ENCODE measurements around the gene CEP95. TPM values are rescaled to one million over a fixed set of nuclear protein-coding genes. Genes with fewer than 3 reads are reported as not detected.

The CEP95 gene
- total and polyA plus RNA-seq, 2 of the 13 experiments (the other 11 are each of a cell fraction or from before 2014, with no cell fraction given), result 65.9 to 68.8 TPM

- TF ChIP-seq FOXK2 (IDR thresholded peaks at IDR 0.05) (0 out of 2 replicates have a peak, but pooled peaks have one; percentile 31), ZSCAN29 (CRISPR knock-in tag; conservative IDR thresholded peaks at IDR 0.05) (0 out of 2 replicates have a peak, but pooled peaks have one; percentile 34), ZNF235 (CRISPR knock-in tag; IDR thresholded peaks at IDR 0.05; ENCODE audit: borderline replicate concordance) (no peak), ELF1 (CRISPR knock-in tag; IDR thresholded peaks at IDR 0.05) (no peak), JDP2 (CRISPR knock-in tag; IDR thresholded peaks at IDR 0.05; ENCODE audit: borderline replicate concordance) (no peak), ZNF276 (CRISPR knock-in tag; IDR thresholded peaks at IDR 0.05; ENCODE audit: low read depth) (0 out of 2 replicates have a peak, but pooled peaks have one; percentile 47), KDM3A (CRISPR knock-in tag; IDR thresholded peaks at IDR 0.05; ENCODE audit: low read depth) (no peak), ZXDC (CRISPR knock-in tag; IDR thresholded peaks at IDR 0.05) (no peak), SNAPC2 (CRISPR knock-in tag; IDR thresholded peaks at IDR 0.05) (0 out of 2 replicates have a peak, but pooled peaks have one; percentile 74), ZNF354B (CRISPR knock-in tag; IDR thresholded peaks at IDR 0.05) (0 out of 2 replicates have a peak, but pooled peaks have one; percentile 69), ZNF337 (CRISPR knock-in tag; IDR thresholded peaks at IDR 0.05; ENCODE audit: borderline replicate concordance, low read depth) (0 out of 2 replicates have a peak, but pooled peaks have one; percentile 23), ZNF484 (CRISPR knock-in tag; IDR thresholded peaks at IDR 0.05; ENCODE audit: borderline replicate concordance, low read depth) (no peak; the same call in 1 of the 2 replicates), TRIM24 (CRISPR knock-in tag; IDR thresholded peaks at IDR 0.05) (no peak), MIXL1 (CRISPR knock-in tag; IDR thresholded peaks at IDR 0.05) (0 out of 2 replicates have a peak, but pooled peaks have one; percentile 34), ZNF350 (CRISPR knock-in tag; IDR thresholded peaks at IDR 0.05; ENCODE audit: borderline replicate concordance, low read depth) (no peak), DPF2 (CRISPR knock-in tag; IDR thresholded peaks at IDR 0.05; ENCODE audit: borderline replicate concordance, low read depth) (0 out of 2 replicates have a peak, but pooled peaks have one; percentile 24)
Measured at GRCh38 chr17:64504769-64505339, 1.9 kb upstream of the CEP95 start (continued).

Data from HepG2 (cell line).